IMR-90 (cell line): Measurements from ENCODE around the gene SSC4D.
"Not testable (repeated sequence)": the region's sequence is repeated elsewhere in the genome, so short reads cannot be mapped to it uniquely, and the experiment has no call there.

Experiments used
- BHLHE40 ChIP-seq: fragments of 150-350 bp; IDR thresholded peaks from 2 replicates; pipeline ENCODE4 v1.6.1; 2016; ENCODE audit warnings: mild to moderate bottlenecking, low read depth, low read length
- CEBPB ChIP-seq: IDR thresholded peaks from 2 replicates; pipeline ENCODE4 v1.6.1; 2012; ENCODE audit warnings: low read depth, low read length, improper control_type of control experiment
- CHD1 ChIP-seq: IDR thresholded peaks from 2 replicates; pipeline ENCODE4 v1.6.1; 2012; ENCODE audit warnings: low read depth, low read length, improper control_type of control experiment
- CTCF ChIP-seq: conservative IDR thresholded peaks from 2 replicates; pipeline ENCODE4 v1.5.1; 2012; ENCODE audit warnings: mild to moderate bottlenecking, low read depth, low read length, improper control_type of control experiment
- ELK1 ChIP-seq: fragments of 150-350 bp; IDR thresholded peaks from 2 replicates; pipeline ENCODE4 v1.6.1; 2016; ENCODE audit warnings: low read depth, mild to moderate bottlenecking, low read length, moderate library complexity, borderline replicate concordance
- FOS ChIP-seq: fragments of 150-350 bp; IDR thresholded peaks from 2 replicates; pipeline ENCODE4 v1.6.1; 2016; ENCODE audit warnings: low read depth, low read length
- MAFK ChIP-seq: IDR thresholded peaks from 2 replicates; pipeline ENCODE4 v1.6.1; 2012; ENCODE audit warnings: low read depth, low read length, improper control_type of control experiment
- MXI1 ChIP-seq: IDR thresholded peaks from 2 replicates; pipeline ENCODE4 v1.6.1; 2012; ENCODE audit warnings: low read depth, mild to moderate bottlenecking, low read length, moderate library complexity, borderline replicate concordance
- POLR2A ChIP-seq: IDR thresholded peaks from 2 replicates; pipeline ENCODE4 v1.6.1; 2012; ENCODE audit warnings: mild to moderate bottlenecking, low read depth, low read length
- RAD21 ChIP-seq: IDR thresholded peaks from 2 replicates; pipeline ENCODE4 v1.6.1; 2012; ENCODE audit warnings: low read length, improper control_type of control experiment
- RCOR1 ChIP-seq: IDR thresholded peaks from 2 replicates; pipeline ENCODE4 v1.6.1; 2012; ENCODE audit warnings: mild to moderate bottlenecking, low read length, improper control_type of control experiment; ENCODE audit not compliant: insufficient replicate concordance
- SMC3 ChIP-seq: fragments of 150-350 bp; IDR thresholded peaks from 2 replicates; pipeline ENCODE4 v1.6.1; 2016; ENCODE audit warnings: low read depth, mild to moderate bottlenecking, antibody characterized with exemption, low read length, moderate library complexity
- USF2 ChIP-seq: fragments of 150-350 bp; IDR thresholded peaks from 2 replicates; pipeline ENCODE4 v1.6.1; 2017; ENCODE audit warnings: mild to moderate bottlenecking, antibody characterized with exemption, low read length, low read depth

- TF ChIP-seq CTCF, BHLHE40, MXI1, POLR2A, USF2, RCOR1, CEBPB, MAFK, RAD21, SMC3, ELK1, FOS, CHD1: not testable (repeated sequence)
Observed at GRCh38 chr7:76439120-76439888, 29.8 kb upstream of the SSC4D start.
